HG03159 (cell line): Measurements from ENCODE around the gene SLC3A2.
A peak's percentile ranks its signal among the peaks of the same experiment; 100 is the strongest.

ENCODE experiments used
- ATAC-seq: cut with Tn5 transposase; IDR thresholded peaks from one replicate; pipeline ENCODE4 v1.9.1; 2021; ENCODE audit warnings: mild to moderate bottlenecking, moderate library complexity; ENCODE audit not compliant: unreplicated experiment

Gene SLC3A2

DNA sequence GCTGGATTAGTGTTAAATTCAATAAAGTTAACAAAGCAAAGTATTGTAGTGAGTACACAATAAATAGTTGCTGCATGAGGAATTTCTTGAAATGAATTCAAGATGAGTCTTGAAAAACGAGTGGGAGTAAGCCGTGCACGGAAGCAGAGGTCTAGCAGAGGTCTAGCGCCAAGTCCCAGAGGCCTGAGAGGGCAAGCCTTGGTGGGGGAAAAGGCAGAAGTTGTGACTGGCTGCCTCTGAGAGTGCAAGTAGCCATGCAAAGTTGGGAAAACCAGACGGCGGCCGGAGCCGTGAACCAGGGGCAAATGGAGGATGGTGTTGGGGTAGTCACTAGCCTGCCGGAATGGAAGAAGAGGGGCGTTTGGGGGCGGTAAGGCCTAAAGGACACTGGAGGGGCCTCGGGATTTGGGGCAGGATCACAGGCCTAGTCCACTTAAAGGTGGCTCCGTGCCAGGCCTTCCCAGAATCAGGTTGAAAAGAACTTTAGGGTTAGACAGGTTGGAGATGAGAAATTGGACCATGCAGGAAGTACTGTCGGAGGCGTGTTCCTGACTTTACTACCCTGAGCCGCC lies 379 bp upstream of the SLC3A2 start:
- ATAC-seq, result peak; percentile 24

DNA sequence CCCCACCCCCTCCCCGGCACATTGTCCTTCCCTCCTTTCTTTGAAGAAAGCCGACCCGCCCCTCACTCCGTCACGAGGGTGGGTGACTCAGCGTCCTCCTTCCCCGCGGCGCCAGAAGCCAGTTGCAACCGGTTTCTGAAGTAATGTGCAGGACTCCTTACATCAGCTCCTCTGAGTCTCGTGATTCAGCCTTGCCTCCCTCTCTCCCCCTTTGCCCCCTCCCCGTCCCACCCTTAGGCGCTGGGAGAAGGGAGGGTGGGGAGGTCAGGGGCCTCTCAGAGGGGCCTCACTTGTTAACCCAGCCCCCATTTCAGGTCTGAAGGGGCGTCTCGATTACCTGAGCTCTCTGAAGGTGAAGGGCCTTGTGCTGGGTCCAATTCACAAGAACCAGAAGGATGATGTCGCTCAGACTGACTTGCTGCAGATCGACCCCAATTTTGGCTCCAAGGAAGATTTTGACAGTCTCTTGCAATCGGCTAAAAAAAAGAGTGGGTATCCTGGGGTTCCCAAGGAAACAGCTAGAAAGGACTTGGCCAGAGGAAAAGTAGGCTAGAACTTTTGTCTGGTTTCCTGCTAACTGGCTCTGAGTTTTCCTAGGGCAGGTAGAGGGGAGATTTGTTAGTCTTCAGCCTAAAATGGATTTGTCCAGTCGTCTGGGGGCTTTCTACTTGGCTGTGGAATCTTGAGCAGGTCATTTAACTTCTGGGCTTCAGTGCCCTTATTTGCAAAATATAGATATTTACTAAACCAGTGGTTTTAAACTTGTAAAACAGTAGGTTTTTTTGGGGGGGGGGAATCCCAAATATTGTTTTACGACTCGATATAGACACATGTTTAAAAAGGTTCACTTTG lies 1.1 kb downstream of the SLC3A2 start:
- ATAC-seq, result peak; percentile 44

DNA sequence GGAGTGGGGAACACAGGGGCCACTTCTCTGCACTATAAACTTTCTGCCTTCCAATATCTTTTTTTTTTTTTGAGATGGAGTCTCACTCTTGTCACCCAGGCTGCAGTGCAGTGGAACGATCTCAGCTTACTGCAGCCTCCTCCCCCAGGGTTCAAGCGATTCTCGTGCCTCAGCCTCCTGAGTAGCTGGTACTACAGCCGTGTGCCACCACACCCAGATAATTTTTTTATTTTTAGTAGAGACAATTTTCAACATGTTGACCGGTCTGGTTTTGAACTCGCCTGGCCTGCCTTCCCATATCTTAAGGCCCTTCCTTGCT lies 1.7 kb downstream of the SLC3A2 start:
- ATAC-seq, result no peak

DNA sequence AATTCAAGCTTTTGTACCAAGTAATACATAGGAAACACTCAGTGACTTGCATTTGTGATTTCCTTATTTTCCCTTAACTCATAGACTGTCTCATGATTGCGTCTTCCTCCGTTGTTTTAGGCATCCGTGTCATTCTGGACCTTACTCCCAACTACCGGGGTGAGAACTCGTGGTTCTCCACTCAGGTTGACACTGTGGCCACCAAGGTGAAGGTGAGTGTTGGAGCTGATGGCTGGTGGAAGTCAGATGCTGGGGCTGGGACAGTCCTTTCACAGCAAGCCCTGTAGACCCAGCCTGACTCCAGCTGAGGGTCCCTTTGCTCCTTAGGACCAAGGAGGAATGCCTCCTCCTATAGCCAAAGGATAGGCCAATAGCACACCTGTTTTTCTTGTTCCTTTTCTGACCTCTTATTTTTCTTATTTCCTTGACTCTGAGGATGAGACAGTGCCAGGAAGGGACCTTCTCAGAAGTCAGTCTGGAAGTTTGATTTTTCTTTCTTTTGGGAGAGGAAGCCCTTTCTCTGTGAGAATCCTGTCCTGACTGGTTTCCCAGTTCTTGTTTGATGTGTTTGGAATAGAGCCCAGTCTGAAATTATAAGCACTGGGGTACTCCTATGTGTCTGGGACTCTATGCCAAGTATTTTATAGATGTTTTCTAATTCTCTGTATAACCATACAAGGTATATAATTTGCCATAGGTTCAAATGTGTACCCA lies 2.2 kb downstream of the SLC3A2 start:
- ATAC-seq, result no peak

DNA sequence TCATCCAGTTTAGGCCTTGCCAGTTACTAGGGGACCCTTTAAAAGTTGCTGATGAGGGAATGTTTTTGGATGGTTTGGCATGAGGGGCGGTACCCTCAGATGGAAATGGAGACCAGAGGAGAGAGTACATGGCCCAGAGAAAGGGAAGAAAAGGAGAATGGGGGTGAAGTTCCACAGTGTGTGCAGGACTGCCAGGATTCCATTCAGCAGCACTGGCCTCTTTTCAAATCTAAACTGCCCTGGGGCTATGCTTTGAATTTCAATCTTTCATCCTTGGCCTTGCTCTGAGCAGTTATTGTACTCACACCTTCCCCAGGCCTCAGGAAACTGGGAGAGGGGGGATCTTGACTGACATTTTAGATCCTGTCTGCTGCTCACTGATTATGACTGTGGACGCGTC lies 3.0 kb downstream of the SLC3A2 start:
- no peak for ATAC-seq

DNA sequence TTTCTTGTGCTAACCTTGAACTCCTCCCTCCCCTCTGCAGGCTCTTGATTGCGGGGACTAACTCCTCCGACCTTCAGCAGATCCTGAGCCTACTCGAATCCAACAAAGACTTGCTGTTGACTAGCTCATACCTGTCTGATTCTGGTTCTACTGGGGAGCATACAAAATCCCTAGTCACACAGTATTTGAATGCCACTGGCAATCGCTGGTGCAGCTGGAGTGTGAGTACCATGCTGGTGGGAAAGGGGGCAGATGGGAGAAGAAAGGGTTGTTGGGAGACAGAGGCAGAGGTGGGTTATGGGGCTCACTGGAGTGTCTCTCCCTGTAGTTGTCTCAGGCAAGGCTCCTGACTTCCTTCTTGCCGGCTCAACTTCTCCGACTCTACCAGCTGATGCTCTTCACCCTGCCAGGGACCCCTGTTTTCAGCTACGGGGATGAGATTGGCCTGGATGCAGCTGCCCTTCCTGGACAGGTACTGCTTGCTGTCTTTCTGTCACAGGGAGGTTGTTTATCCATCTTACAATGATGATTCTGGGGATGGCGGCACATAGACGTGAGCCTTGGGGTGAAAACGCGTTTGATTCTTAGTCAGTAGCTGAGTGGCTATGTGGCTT lies 4.5 kb downstream of the SLC3A2 start:
- ATAC-seq, result no peak

DNA sequence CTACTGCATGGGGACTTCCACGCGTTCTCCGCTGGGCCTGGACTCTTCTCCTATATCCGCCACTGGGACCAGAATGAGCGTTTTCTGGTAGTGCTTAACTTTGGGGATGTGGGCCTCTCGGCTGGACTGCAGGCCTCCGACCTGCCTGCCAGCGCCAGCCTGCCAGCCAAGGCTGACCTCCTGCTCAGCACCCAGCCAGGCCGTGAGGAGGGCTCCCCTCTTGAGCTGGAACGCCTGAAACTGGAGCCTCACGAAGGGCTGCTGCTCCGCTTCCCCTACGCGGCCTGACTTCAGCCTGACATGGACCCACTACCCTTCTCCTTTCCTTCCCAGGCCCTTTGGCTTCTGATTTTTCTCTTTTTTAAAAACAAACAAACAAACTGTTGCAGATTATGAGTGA lies 7.7 kb downstream of the SLC3A2 start:
- ATAC-seq, result no peak

DNA sequence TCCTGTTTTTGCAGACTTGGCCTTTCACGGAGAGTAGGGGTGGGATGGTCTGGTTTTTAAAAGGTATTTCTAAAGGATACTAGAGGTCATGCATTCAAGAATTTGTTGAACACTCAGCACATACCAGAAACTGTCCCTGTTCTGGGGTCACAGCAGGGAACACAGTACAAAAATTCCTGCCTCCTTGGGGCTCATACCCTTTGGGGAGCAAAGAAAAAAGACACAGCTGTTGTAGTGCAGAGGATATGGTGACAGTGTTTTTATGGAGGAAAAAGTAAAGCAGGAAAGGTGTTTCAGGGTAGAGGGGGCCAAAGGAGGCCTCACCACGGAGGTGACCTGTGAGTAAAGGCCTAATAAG lies 8.4 kb downstream of the SLC3A2 start:
- no peak for ATAC-seq

DNA sequence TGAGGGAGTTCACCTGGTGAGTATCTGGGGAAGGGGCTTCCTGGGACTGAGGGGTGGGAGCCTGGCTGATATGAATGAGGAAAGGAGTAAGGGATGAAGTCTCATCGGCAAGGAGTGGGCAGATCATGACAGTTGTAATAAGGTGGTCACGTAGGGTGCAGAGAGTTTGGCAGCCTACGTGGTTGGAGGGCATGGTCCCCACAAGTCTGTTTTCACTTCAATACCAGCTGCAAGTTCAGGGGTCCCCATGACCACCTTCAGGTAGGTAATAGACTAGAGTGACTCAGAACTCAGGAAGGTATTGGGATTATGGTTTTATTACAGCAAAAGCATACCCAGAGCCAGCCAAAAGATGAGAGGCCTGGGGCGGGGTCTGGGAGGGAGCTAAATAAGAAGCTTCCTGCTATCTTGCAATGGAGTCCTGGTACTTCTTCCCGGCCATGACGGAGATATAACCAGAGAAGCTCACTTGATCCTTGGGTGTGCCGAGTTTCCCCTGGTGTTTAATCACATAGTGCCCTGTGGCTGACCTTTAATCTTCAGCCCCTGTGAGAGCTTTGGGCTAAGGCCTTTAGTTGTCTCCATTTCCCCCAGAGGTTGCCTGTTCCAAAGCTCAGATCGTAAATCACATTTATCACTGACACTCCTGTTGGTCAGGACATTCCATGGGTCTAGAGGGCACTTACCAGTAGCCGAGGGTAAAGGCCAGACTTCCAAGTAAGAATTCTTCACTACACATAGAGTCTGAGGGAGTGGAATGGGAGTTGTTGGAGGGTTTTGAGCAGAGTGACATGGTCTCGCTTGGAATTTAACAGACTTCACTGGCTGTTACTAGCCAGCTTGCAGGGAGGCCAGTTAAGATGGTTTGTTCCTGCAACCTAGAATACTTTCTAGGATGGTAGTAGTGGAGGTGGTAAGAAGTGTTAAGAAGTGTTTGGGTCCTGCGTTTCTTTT lies 9.1 kb downstream of the SLC3A2 start:
- ATAC-seq, result no peak

DNA sequence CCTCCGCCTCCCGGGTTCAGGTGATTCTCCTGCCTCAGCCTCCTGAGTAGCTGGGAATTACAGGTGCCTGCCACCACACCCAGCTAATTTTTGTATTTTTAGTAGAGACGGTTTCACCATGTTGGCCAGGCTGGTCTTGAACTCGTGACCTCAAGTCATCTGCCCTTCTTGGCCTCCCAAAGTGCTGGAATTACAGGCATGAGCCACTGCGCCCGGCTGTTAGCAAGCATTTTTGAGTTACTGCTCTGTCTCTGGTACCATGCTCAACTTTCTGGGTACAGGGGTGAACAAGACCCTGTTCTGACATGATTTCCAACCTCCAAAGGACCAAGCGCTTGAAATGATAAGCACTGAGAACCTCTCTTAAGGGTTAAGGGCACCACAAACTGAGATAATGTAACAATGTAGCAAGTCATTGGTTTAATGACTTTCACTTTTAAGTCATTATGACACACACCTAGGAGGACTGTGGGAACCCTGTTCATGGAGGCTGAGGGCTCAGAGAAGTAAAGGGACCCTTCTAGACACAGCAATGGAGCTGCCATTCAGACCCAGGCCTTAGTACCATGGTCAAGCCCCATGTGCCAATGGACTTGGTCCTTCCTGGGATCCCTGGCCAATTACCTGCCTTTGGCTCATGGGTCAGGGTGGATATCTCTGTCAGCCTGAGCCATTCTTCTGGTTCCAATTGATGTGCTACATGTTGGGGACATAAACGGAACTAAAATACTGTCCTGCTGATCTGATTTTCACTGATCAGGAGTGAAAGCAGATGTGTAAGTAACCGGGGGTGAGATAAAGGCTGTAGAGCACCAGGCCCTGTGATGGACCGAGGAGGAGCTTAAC lies 11.6 kb downstream of the SLC3A2 start:
- no peak for ATAC-seq

DNA sequence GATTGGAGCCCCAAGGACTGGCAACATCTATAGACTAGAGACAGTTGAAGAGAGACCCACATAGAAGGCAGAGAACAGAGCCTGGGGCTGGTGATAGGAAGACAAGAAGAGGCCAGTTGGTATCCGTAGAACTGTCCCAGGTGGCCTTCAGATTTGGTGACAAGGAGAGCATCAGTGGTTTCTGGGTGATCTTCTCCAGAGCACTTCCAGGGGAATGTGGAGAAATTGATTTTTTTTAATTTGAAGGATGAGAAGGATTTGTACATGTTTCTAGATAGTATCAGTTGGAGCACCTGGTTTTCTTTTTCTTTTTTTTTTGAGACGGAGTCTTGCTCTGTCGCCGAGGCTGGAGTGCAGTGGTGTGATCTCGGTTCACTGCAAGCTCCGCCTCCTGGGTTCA lies 14.8 kb downstream of the SLC3A2 start:
- ATAC-seq, result no peak

DNA sequence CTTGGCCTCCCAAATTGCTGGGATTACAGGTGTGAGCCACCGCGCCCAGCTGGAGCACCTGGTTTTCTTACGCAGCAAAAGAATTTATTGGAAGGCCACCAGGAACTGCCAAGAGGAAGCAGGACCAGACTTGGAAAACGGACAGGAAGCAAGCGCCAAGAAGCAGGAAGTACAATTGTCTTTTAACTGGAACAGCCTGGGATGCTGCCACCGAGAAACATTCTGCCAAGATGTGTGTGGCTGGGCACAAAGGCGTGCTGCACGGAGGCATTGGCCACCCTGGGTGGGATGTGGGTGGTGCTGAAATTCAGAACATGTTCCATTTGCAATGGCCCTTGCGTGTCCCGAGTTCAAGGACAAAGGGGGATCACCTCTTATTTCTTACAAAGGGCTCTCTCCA lies 15.4 kb downstream of the SLC3A2 start:
- ATAC-seq, result no peak

DNA sequence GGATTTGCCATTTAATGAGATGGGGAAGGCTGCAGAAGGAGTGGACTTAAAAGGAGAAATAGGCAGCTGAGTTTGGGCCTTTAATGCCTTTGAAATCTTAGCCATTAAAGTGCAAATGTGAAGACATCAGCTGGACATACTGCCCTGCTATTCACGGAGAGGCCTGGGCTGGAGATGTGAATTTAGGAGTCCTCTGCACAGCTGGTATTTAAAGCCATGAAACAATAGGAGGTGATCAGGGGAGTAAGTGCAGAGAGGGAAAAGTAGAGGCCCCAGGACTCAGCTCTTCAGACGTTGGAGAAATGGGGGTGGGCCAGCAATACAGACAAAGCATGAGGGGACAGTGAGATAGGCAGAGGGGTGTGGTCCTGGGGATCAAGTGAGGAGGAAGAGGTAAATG lies 16.6 kb downstream of the SLC3A2 start:
- ATAC-seq, result no peak

DNA sequence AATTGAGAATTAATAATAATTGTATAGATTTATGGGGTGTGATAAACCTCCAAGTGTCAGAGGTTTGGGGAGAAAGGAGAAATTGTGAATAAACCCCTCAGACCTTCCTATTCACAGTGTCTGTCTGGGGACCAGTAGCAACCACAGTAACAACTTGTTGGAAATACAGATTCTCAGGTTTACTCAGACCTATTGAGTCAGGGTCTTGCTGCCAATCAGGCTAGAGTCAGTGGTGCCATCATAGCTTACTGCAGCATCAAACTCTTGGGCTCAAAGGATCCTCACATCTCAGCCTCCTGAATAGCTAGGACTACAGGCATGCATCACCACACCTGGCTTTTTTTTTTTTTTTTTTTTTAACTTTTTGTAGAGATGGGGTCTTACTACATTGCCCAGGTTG lies 17.3 kb downstream of the SLC3A2 start:
- no peak for ATAC-seq

DNA sequence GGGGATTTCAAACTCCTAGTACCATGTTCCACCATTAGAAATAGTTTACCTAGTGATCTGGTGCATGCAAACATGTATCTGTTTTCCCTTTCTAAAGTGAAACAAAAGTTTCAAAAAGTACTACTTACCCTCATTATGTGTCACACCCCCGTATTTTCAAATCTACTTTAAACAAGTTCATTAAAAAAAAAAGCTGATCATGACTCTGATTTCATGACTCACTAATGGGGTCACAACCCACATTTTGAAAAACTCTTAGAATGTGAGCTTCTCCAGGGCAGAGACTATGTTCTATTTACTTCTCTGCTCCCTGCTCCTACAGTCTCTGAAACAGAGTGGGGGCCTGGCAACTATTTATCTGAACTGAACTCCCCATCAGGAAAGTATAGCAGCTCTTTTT lies 22.2 kb downstream of the SLC3A2 start:
- no peak for ATAC-seq

DNA sequence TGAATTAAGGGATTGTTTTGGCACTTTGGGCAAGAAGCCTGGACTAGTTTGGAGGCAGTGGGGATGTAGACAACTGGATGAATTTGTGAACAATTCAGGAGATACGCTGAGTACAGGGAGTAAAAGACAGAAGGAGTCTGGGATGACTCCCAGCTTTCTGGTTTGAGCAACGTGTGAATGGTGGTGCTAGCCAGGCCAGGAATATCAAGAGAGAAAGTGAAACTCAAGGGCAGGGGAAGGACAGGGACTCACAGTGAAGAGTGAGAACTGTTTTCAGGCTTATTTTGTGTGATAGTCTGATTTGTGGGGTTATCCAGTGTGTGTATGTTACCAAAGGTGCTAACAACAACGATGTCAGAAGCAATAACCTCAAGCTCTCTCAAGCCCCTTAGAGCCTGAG lies 24.6 kb downstream of the SLC3A2 start:
- no peak for ATAC-seq

DNA sequence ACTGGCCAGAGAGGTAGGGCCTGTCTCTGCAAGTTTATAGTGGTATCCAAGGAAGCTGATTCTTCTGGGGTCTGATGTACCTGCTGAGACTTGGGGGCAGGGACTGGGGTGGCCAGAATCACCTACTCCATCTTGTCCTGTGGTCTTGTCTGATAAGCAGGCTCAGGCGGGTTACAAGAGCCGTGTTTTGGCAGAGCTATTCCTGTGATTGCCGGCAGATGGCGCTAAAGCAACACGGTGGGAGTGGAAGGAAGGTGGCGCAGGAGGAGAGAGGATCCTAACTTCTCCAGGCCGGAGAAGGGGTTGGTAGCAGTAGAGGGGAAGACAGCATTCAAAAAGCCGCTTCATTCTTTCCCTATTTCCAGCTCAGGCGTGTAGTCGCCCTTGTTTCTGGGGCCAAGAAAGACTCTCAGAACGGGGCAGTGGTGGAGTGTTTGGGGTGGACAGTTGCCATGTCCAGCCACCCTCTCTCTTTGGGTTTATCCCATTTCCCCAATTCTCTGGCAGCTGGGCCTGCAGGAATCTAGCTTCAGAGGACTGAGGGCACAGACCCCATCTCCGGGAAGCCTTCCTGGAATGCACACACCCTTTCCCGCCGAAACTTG lies 25.3 kb downstream of the SLC3A2 start:
- no peak for ATAC-seq

DNA sequence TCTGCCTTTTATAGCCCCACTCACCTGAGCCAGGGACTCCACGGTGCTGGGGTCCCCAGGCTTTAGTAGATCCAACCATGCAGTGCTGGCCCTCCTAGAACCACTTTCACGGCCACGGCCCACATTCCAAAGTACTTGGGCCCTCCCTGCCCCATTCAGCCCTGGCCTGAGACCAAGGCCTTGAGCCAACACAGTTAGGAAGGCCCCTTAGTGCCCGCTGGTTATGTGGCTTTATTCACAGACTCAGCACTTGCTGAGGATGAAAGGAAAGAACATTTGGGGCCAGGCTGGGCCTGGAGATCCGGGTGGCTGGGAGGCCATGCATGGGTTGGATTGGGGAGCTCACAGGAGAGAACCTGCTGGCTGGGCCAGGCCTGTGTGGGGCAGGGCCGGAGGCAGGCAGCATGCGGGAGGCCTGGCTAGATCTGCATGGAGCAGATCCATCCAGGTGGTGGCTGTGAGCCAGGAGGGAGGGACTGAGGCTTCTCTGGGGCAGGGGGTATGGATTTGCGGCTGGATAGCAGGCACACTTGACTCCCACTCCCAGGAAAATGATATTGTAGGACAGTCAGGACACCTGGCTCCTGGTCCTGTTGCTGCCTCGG lies 27.9 kb downstream of the SLC3A2 start:
- ATAC-seq, result no peak
